HG03135 (cell line): ENCODE measurements around the gene CMSS1.
A peak's percentile ranks its signal among the peaks of the same experiment; 100 is the strongest.

ENCODE experiments used
- ATAC-seq: cut with Tn5 transposase; IDR thresholded peaks from one replicate; pipeline ENCODE4 v1.9.1; 2021; ENCODE audit warnings: mild to moderate bottlenecking, moderate library complexity; ENCODE audit not compliant: unreplicated experiment

CMSS1 gene

GRCh38 chr3:99954914-99955644, 137.4 kb downstream of the CMSS1 start:
- no peak for ATAC-seq

- ATAC-seq, result no peak
Measured at GRCh38 chr3:99955773-99956562, 138.3 kb downstream of the CMSS1 start.

- ATAC-seq, result no peak
Measured at GRCh38 chr3:99957151-99957796, 139.6 kb downstream of the CMSS1 start.

- ATAC-seq, result no peak
Measured at GRCh38 chr3:99958222-99958912, 140.7 kb downstream of the CMSS1 start.

GRCh38 chr3:99960123-99960878, 142.6 kb downstream of the CMSS1 start:
- no peak for ATAC-seq

- no peak for ATAC-seq
Measured at GRCh38 chr3:99960941-99961340, 143.3 kb downstream of the CMSS1 start.

GRCh38 chr3:99961756-99962515, 144.3 kb downstream of the CMSS1 start:
- ATAC-seq, result no peak

GRCh38 chr3:99962703-99963102, 145.0 kb downstream of the CMSS1 start:
- ATAC-seq, result no peak

GRCh38 chr3:99965077-99965476, 147.4 kb downstream of the CMSS1 start:
- ATAC-seq, result no peak

GRCh38 chr3:99965681-99966408, 148.2 kb downstream of the CMSS1 start:
- ATAC-seq, result no peak

GRCh38 chr3:99966662-99967416, 149.2 kb downstream of the CMSS1 start:
- ATAC-seq, result no peak

- no peak for ATAC-seq
Measured at GRCh38 chr3:99967796-99968195, 150.1 kb downstream of the CMSS1 start.

GRCh38 chr3:99969136-99969535, 151.5 kb downstream of the CMSS1 start:
- ATAC-seq, result no peak

- peak; percentile 95 for ATAC-seq
Measured at GRCh38 chr3:99970198-99970597, 152.5 kb downstream of the CMSS1 start.

- ATAC-seq, result no peak
Measured at GRCh38 chr3:99971761-99972160, 154.1 kb downstream of the CMSS1 start.

GRCh38 chr3:99972380-99973104, 154.9 kb downstream of the CMSS1 start:
- no peak for ATAC-seq

GRCh38 chr3:99974989-99975388, 157.3 kb downstream of the CMSS1 start:
- no peak for ATAC-seq

GRCh38 chr3:99976584-99976983, 158.9 kb downstream of the CMSS1 start:
- no peak for ATAC-seq
